ENCODE results near the gene MAOA. TPM values are rescaled to one million over a fixed set of nuclear protein-coding genes. Genes with fewer than 3 reads are reported as not detected.

The MAOA gene
- total and polyA plus RNA-seq, 2 donors (not counting 3 experiments of a cell fraction or from before 2014, with no cell fraction given) = 12.6 to 23.5 TPM

DNA sequence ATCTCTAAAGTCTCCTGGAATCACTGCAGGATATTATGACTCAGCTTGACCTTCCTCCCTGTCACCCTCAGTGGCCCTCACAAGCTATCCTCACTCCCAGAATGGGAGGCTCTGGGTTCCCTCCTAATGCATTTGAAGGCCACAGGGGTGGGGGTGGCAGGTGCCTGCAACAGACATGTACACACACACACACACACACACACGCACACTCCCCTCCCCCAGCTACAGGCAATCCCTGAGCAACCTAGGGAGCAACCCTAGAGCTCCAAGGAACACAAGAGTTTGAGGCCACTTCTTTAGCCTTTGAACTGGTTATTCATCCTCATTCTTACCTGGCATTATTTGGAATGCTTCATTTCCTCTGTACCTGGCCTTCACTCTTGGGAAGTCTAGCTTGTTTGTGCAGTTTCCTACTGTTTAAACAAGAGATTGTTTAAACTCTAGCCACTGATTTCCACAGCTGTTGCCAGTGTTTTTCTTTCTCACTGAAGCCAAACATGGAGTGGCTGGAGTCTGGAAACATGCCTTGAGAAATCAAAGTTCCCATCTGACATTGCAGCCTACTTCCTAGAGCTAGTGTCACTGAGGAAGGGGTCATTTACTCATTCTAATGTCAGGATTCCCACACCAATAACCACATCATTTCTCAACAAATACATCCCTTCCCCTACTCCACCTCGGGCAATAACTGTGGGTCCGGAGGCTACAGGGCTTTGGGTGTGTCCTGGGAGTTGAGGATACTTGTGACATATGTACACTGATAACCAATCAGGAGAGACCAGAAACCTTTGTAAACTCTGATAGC lies 37.7 kb downstream of the MAOA start:
- no peaks in the 10 kb centered on the region for H3K27me3 ChIP-seq (ENCODE audit: control insufficient read depth in 2 of 2, insufficient read depth in 2 of 2, low read length in 2 of 2)
- H3K9me1 ChIP-seq (replicated peaks; ENCODE audit: control insufficient read depth, extremely low read depth, insufficient read depth, low read length) = no peaks in the 10 kb centered on the region
- H3K4me2 ChIP-seq (ENCODE audit: insufficient read depth, low read length) = peak overlapping the region; percentile 49
- no peaks in the 10 kb centered on the region for H3K9me3 ChIP-seq (replicated peaks; ENCODE audit: control insufficient read depth, insufficient read depth, low read length)
- no peak overlapping the region for H3K4me3 ChIP-seq (replicated peaks in 1 of 3; ENCODE audit: insufficient read depth in 1 of 3, low read depth in 1 of 3, low read length in 3 of 3)
- intact Hi-C loops (cut with micrococcal nuclease) (loop anchor here (1.0 kb wide), 1 partner anchor 9 kb away; no protein-coding TSS in a partner anchor), dilution Hi-C loops (cut with MboI; ENCODE audit: extremely low pct_ligation_motif_present, low sequenced_read_pairs) (no loop called here)
- CTCF ChIA-PET = interaction anchor here (1.1 to 1.9 kb wide), 3 partner anchors 9 to 56 kb away, joined by 4 to 6 read pairs (median 5); no protein-coding TSS in a partner anchor
- POLR2A ChIA-PET = interaction anchor here (1.2 kb wide), 1 partner anchor 14 kb away, joined by 4 read pairs; no protein-coding TSS in a partner anchor
- peaks cover 37% of the 10 kb centered on the region for H3K4me1 ChIP-seq (ENCODE audit: control insufficient read depth, extremely low read depth, insufficient read depth, low read length)
- H3K27ac ChIP-seq (ENCODE audit: insufficient read depth, low read depth, low read length) = peak overlapping the region; percentile 62
- H3K9ac ChIP-seq (replicated peaks; ENCODE audit: extremely low read depth, insufficient read depth, low read length) = no peak overlapping the region
- no peak overlapping the region for H2AFZ ChIP-seq (ENCODE audit: low read depth, low read length)
- no TSS peak for BruUV-seq (replicated peaks)
- no peaks in the 10 kb centered on the region for H4K20me1 ChIP-seq (replicated peaks; ENCODE audit: control insufficient read depth, extremely low read depth, insufficient read depth, low read length)
- TF ChIP-seq POLR2AphosphoS5 (IDR thresholded peaks at IDR 0.05; ENCODE audit: insufficient read depth, low read depth, low read length) = no peak
- peak; percentile 19 for TF ChIP-seq JUN (IDR thresholded peaks at IDR 0.05; ENCODE audit: borderline replicate concordance, insufficient read depth, insufficient read length, low read depth)
- TF ChIP-seq MYC (IDR thresholded peaks at IDR 0.05; ENCODE audit: low read depth, low read length) = no peak
- TF ChIP-seq POLR2A (IDR thresholded peaks at IDR 0.05; ENCODE audit: low read depth, low read length) = no peak
- TF ChIP-seq FOS (IDR thresholded peaks at IDR 0.05; ENCODE audit: borderline replicate concordance, insufficient read depth, low read length) = peak; percentile 59
- TF ChIP-seq, protein P1, sequence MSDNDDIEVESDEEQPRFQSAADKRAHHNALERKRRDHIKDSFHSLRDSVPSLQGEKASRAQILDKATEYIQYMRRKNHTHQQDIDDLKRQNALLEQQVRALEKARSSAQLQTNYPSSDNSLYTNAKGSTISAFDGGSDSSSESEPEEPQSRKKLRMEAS (IDR thresholded peaks at IDR 0.05; ENCODE audit: insufficient read depth, insufficient read length) = no peak
- TF ChIP-seq, protein P2, sequence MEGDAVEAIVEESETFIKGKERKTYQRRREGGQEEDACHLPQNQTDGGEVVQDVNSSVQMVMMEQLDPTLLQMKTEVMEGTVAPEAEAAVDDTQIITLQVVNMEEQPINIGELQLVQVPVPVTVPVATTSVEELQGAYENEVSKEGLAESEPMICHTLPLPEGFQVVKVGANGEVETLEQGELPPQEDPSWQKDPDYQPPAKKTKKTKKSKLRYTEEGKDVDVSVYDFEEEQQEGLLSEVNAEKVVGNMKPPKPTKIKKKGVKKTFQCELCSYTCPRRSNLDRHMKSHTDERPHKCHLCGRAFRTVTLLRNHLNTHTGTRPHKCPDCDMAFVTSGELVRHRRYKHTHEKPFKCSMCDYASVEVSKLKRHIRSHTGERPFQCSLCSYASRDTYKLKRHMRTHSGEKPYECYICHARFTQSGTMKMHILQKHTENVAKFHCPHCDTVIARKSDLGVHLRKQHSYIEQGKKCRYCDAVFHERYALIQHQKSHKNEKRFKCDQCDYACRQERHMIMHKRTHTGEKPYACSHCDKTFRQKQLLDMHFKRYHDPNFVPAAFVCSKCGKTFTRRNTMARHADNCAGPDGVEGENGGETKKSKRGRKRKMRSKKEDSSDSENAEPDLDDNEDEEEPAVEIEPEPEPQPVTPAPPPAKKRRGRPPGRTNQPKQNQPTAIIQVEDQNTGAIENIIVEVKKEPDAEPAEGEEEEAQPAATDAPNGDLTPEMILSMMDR (IDR thresholded peaks at IDR 0.05; ENCODE audit: extremely low read depth in 1 of 2, insufficient read depth in 1 of 2, low read depth in 1 of 2, low read length in 2 of 2) = no peak
- TF ChIP-seq GATA2 (IDR thresholded peaks at IDR 0.05; ENCODE audit: insufficient read depth, insufficient read length, low read depth, low read length) = no peak
- TF ChIP-seq EZH2 (IDR thresholded peaks at IDR 0.05; ENCODE audit: borderline replicate concordance, low read depth, low read length, severe bottlenecking) = no peak
- H3K36me3 ChIP-seq (ENCODE audit: control insufficient read depth in 2 of 2, extremely low read depth in 1 of 2, insufficient read depth in 2 of 2, low read length in 2 of 2) = no peaks in the 10 kb centered on the region
- peak; percentile 76 for DNase-seq (ENCODE audit: low read depth, low spot score)
- FAIRE-seq = peak; percentile 63
- no peaks in the 10 kb centered on the region for H3K79me2 ChIP-seq (ENCODE audit: control insufficient read depth, insufficient read depth, low read length)
